Stomach smooth muscle (tissue), 2 donors: ENCODE measurements around the gene DDI1.
"Not testable (repeated sequence)": the region's sequence is repeated elsewhere in the genome, so short reads cannot be mapped to it uniquely, and the experiment has no call there.

Experiments used
- H3K27ac ChIP-seq: one replicate; pipeline ENCODE4 v1.7.0; 2013; ENCODE audit warnings: mild to moderate bottlenecking, low read length, inconsistent platforms
- H3K27me3 ChIP-seq, 2 donors: one replicate each; pipeline ENCODE4 v1.7.0; 2013; ENCODE audit warnings: low read length in 2 of 2; ENCODE audit not compliant: insufficient read depth in 2 of 2, control insufficient read depth in 1 of 2
- H3K36me3 ChIP-seq, 2 donors: one replicate each; pipeline ENCODE4 v1.7.0; 2013; ENCODE audit warnings: low read length in 2 of 2; ENCODE audit not compliant: control insufficient read depth in 2 of 2, insufficient read depth in 2 of 2
- H3K4me1 ChIP-seq: one replicate; pipeline ENCODE4 v1.7.0; 2013; ENCODE audit warnings: low read length; ENCODE audit not compliant: control insufficient read depth, insufficient read depth
- H3K4me3 ChIP-seq, 2 donors: one replicate each; pipeline ENCODE4 v1.7.0; 2013; ENCODE audit warnings: low read length in 2 of 2
- H3K9ac ChIP-seq, 2 donors: one replicate each; pipeline ENCODE4 v1.7.0; 2013; ENCODE audit warnings: low read length in 2 of 2, mild to moderate bottlenecking in 1 of 2
- H3K9me3 ChIP-seq, 2 donors: one replicate each; pipeline ENCODE4 v1.7.0; 2013; ENCODE audit warnings: low read length in 2 of 2; ENCODE audit not compliant: control insufficient read depth in 2 of 2
- donor health status: healthy.
- donor health status: Pancreatic carcinoma.

Gene DDI1

GRCh38 chr11:104036995-104037394 is 555 bp downstream of the DDI1 start:
- H3K4me3 ChIP-seq: no peak overlapping the region
- H3K27ac ChIP-seq: no peak overlapping the region
- H3K4me1 ChIP-seq: no peaks in the 10 kb centered on the region
- H3K9ac ChIP-seq: no peak overlapping the region
- H3K9me3 ChIP-seq: no peaks in the 10 kb centered on the region
- H3K27me3 ChIP-seq: no peaks in the 10 kb centered on the region
- no peaks in the 10 kb centered on the region for H3K36me3 ChIP-seq

GRCh38 chr11:104041792-104042191 is 5.4 kb downstream of the DDI1 start:
- no peak overlapping the region for H3K27ac ChIP-seq
- no peak overlapping the region for H3K4me3 ChIP-seq
- H3K9ac ChIP-seq: no peak overlapping the region
- H3K9me3 ChIP-seq: peaks cover 0 to 2% of the 10 kb centered on the region in 2 donors
- no peaks in the 10 kb centered on the region for H3K27me3 ChIP-seq
- H3K36me3 ChIP-seq: no peaks in the 10 kb centered on the region
- no peaks in the 10 kb centered on the region for H3K4me1 ChIP-seq

GRCh38 chr11:104043142-104043541 is 6.7 kb downstream of the DDI1 start:
- H3K27ac ChIP-seq: no peak overlapping the region
- H3K4me1 ChIP-seq: no peaks in the 10 kb centered on the region
- no peak overlapping the region for H3K4me3 ChIP-seq
- H3K9me3 ChIP-seq: peaks cover 0 to 2% of the 10 kb centered on the region in 2 donors
- H3K27me3 ChIP-seq: no peaks in the 10 kb centered on the region
- no peaks in the 10 kb centered on the region for H3K36me3 ChIP-seq
- H3K9ac ChIP-seq: no peak overlapping the region

GRCh38 chr11:104043678-104044239 is 7.3 kb downstream of the DDI1 start:
- Histone ChIP-seq H3K4me3 (no peak overlapping the region), H3K27me3 (no peaks in the 10 kb centered on the region), H3K9ac (no peak overlapping the region), H3K4me1 (no peaks in the 10 kb centered on the region), H3K9me3 (peaks cover 0 to 2% of the 10 kb centered on the region in 2 donors), H3K36me3 (no peaks in the 10 kb centered on the region), H3K27ac (no peak overlapping the region)

GRCh38 chr11:104046331-104046730 is 9.9 kb downstream of the DDI1 start:
- H3K9me3 ChIP-seq: peaks cover 0 to 2% of the 10 kb centered on the region in 2 donors
- H3K27ac ChIP-seq: no peak overlapping the region
- H3K36me3 ChIP-seq: no peaks in the 10 kb centered on the region
- no peaks in the 10 kb centered on the region for H3K4me1 ChIP-seq
- H3K9ac ChIP-seq: no peak overlapping the region
- H3K4me3 ChIP-seq: no peak overlapping the region
- no peaks in the 10 kb centered on the region for H3K27me3 ChIP-seq

GRCh38 chr11:104046858-104047257 is 10.4 kb downstream of the DDI1 start:
- not testable (repeated sequence) for H3K9me3 ChIP-seq, H3K9ac ChIP-seq

GRCh38 chr11:104049116-104049515 is 12.7 kb downstream of the DDI1 start:
- no peak overlapping the region for H3K27ac ChIP-seq
- H3K4me1 ChIP-seq: no peaks in the 10 kb centered on the region
- no peak overlapping the region for H3K9ac ChIP-seq

More at GRCh38 chr11:104046858-104047257, 10.4 kb downstream of the DDI1 start:
- not testable (repeated sequence) for H3K4me3 ChIP-seq, H3K36me3 ChIP-seq, H3K4me1 ChIP-seq, H3K27ac ChIP-seq, H3K27me3 ChIP-seq

GRCh38 chr11:104051778-104052177 is 15.3 kb downstream of the DDI1 start:
- H3K36me3 ChIP-seq: no peaks in the 10 kb centered on the region
- no peak overlapping the region for H3K9ac ChIP-seq
- no peaks in the 10 kb centered on the region for H3K27me3 ChIP-seq
- H3K4me1 ChIP-seq: no peaks in the 10 kb centered on the region
- H3K9me3 ChIP-seq: no peaks in the 10 kb centered on the region
- no peak overlapping the region for H3K27ac ChIP-seq
- H3K4me3 ChIP-seq: no peak overlapping the region

More at GRCh38 chr11:104049116-104049515, 12.7 kb downstream of the DDI1 start:
- no peaks in the 10 kb centered on the region for H3K36me3 ChIP-seq
- H3K9me3 ChIP-seq: peaks cover 0 to 2% of the 10 kb centered on the region in 2 donors
- no peak overlapping the region for H3K4me3 ChIP-seq
- H3K27me3 ChIP-seq: no peaks in the 10 kb centered on the region

- Histone ChIP-seq H3K9me3 (no peaks in the 10 kb centered on the region), H3K4me1 (no peaks in the 10 kb centered on the region), H3K27me3 (no peaks in the 10 kb centered on the region), H3K36me3 (no peaks in the 10 kb centered on the region), H3K9ac (no peak overlapping the region), H3K4me3 (no peak overlapping the region), H3K27ac (no peak overlapping the region)
Observed at GRCh38 chr11:104053743-104054478, 17.5 kb downstream of the DDI1 start.

GRCh38 chr11:104054911-104055529 is 18.6 kb downstream of the DDI1 start:
- Histone ChIP-seq H3K27me3 (no peaks in the 10 kb centered on the region), H3K9me3 (no peaks in the 10 kb centered on the region), H3K4me1 (no peaks in the 10 kb centered on the region), H3K4me3 (no peak overlapping the region), H3K36me3 (no peaks in the 10 kb centered on the region), H3K9ac (no peak overlapping the region), H3K27ac (no peak overlapping the region)

GRCh38 chr11:104055596-104055995 is 19.2 kb downstream of the DDI1 start:
- Histone ChIP-seq H3K4me3 (no peak overlapping the region), H3K9me3 (no peaks in the 10 kb centered on the region), H3K36me3 (no peaks in the 10 kb centered on the region), H3K9ac (no peak overlapping the region), H3K27me3 (no peaks in the 10 kb centered on the region), H3K27ac (no peak overlapping the region), H3K4me1 (no peaks in the 10 kb centered on the region)
